GM18519 (cell line): ENCODE measurements around the gene TMEM121.

Source experiments
- ATAC-seq: cut with Tn5 transposase; IDR thresholded peaks from one replicate; pipeline ENCODE4 v1.9.1; 2021; ENCODE audit warnings: mild to moderate bottlenecking, moderate library complexity; ENCODE audit not compliant: unreplicated experiment, low FRiP score

TMEM121 gene

DNA sequence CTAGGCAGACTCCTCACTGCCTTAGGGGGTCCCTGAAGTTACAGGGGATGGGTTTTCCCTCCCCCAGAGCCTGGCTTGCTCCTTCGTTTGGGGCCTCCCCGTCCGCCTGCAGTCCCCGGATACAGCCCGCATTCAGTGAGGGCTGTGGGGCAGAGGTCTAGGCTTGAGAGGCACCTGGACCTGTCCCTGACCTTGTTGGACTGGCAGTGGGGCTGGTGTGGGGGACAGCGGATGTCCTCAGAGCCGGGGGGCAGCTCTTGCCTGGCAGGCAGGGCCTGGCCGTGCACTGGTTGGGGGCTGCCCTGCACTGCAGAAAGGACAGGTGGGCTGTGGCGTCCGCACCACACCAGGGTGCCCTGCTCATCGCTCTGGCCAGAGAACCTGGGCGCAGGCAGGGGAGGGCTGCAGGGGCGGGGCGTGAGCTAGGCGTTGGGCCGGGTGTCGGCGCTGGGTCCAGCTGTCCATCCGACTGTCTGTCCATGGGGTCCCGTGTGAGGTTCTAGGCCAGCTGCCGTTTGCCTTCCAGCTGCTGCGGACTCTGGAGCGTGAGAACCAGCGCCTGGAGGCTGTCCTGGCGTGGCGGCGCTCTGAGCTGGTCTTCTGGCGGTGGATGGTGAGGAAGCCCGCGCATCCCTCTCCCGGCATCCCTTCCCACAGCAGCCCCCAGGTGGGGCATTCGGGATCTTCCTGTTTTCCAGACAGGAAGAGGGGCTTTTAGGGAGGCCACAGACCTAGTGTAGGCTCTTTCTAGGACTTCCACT is 29.4 kb upstream of the TMEM121 start:
- no peak for ATAC-seq

DNA sequence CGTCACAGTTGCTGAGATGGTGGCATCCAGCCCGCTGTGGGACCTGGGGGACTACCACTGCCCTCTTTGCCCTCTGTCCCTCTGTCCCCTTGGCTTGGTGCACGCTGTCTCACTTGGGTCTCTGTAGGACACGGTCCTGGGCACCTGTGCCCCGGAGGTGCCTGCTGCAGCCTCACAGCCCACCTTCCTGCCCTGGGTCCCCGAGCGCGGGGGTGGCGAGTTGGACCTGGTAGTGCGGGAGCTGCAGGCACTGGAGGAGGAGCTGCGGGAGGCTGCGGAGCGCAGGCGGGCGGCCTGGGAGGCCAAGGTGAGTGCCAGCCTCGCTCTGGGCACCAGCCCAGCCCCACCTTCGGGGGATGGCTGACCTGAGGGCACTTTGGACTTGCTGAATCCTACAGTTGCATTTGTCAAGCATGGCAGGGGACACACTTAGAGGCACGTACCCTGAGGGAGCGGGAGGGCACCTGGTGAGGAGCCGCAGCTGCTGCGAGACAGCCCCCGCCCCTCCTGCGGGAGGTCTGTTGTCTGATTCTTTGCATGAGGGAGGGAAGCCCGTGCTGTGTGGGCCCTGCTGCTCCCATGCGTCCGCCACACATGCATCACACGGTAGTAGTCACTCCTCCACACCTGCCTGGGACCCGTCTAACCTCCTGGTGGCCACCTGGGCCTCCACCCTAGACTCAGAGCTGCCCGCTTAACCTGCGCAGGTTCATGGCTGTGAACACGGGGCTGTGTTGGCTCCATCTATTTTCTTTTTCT is 28.5 kb upstream of the TMEM121 start:
- ATAC-seq, result no peak

DNA sequence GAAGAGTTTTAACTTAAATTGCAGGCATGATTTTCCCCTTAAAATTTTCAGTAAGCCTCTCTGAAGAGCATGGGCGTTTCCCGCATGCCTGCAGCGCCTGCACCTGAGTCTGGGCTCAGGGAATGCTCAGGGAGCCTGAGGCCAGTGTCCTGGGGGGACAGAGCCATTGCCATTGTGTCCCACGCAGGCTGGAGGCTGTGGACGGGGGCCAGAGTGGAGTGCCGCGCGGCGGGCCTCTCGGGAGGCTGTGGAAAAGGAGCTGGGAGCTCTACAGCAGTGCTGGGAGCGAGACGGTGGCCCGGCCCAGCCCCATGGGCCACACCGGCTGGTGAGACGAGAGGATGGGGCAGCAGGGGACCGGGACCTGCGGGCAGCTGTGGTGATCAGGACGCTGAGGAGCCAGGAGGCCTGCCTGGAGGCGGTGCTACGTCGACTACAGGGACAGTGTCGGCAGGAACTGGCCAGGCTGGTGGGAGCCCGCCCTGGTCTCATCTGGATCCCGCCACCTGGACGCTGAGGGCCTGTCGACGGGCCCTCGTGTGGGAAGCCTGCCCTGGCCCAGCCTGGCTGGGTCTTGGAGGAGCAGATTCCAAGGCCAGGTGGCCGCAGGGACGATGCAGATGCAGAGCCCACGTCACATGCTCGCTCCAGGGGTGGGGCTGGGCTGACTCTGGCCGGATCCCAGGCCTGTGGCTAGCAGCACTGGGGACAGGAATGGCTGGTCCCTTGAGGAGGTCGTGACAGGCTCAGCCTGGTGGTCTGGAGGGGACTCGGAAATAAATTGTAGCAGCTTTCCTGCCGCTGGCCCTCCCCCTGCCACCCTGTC is 27.7 kb upstream of the TMEM121 start:
- ATAC-seq, result no peak

DNA sequence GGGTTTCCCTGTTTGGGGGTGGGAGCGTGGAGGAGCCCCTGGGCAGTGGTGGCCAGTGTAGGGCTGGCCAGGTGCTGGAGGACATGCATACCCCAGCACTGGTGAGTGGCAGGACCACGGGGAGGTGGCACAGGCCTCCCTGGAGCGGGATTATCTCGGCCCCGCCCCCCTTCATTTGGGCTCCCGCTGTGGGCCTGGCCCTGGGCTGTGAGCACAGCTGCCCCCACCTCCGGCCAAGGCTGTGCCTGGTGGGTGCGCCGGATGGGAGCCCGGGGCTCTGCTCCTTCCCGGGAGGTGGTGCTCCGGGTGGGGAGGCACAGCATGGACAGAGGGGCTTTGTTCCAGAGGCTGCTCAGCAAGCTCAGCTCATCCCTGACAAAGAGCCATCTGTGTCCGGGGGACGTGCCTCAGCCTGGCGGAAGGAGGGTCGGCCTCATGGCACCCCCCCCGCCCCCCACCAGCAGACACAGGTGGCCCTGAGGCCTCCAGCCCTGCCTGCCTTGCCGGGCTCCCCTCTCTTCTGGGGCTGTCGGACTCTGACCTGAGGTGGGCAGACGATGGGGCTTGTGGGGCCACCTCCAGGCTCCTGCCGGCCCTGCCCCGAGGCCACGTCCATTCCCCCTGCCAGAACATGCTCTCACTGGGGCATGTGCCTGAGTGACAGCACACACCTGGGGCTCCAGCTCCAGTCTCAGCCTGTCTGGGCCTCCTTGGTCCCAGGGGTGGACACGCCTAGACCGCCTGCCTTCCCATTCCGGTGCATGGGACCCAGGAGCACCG is 26.9 kb upstream of the TMEM121 start:
- ATAC-seq, result no peak

DNA sequence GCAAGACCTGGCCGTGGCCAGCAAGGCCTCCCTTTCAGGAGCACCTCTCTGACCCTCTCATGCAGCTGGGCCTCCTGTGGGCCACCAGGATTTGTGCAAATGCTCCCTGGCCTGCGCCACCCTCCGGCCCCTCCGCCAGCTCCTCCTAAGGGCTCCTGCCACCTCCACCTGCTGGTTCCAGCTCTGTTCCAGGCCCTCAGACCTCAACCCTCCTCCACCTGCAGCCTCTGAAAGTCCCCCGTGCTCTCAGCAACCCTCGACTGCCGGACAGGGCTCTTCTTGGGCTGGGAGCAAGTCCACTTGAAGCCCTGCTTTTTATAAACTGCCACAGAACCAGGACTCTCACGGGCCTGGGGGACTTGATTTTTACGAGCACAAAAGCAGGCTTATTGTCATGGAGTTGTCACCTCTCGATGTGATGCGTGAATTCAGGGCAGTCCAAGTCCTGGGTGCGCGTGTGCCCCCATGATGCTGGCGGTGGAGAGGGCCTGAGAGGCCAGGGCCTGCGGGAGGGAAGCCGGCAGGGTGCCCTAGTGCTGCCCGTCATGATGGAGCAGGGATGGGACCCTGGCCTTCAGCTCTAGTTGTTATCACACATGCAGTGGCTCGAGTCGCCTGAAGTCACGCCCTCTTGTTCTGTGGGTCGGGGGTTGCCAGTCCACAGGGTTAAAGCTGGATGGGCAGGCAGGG is 26.2 kb upstream of the TMEM121 start:
- ATAC-seq, result no peak

DNA sequence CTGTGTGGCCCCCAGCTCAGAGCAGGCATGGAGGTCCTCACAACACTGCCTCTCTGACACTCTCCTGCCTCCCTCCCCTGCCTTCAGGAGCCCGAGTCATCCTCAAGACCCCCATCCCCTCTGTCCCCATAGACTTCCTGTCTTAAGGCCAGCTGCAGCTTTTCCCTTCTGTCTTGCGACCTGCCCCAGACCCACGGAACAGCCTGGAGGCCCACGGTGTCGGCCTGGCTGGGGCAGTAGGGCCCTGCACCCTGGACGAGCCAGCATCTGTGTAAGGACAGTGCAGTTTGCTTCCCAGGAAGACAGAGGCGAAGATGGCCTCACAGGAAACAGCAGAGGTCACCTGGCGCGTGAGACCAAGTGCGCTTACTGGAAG is 25.7 kb upstream of the TMEM121 start:
- ATAC-seq, result no peak

DNA sequence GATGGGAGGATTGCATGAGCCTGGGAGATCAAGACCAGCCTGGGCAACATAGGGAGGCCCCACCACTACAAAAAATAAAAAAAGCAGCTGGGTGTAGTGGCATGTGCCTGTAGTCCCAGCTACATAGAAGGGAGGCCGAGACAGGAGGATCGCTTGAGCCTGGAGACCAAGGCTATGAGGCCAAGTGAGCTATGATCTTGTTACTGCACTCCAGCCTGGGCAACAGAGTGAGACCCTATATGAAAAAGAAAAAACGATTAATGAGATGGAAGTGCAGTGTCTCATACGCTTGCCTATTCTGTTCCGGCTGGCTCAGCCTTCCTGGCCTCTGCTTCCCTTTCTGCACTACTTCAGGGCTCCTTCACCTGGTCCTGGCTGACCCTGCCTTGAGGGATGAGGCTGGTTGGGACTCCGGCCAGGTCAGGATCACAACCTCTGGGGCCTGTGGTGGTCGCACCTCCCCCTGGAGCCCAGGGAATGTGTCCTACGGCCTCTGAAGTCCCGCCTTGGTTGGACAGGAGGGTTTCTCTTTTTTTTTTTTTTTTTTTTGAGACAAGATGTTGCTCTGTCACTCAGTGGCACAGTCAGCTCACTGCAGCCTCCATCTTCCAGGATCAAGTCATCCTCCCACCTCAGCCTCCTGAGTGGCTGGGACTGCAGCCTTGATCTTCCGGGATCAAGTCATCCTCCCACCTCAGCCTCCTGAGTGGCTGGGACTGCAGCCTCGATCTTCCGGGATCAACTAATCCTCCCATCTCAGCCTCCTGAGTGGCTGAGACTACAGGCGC is 24.7 kb upstream of the TMEM121 start:
- ATAC-seq, result no peak

DNA sequence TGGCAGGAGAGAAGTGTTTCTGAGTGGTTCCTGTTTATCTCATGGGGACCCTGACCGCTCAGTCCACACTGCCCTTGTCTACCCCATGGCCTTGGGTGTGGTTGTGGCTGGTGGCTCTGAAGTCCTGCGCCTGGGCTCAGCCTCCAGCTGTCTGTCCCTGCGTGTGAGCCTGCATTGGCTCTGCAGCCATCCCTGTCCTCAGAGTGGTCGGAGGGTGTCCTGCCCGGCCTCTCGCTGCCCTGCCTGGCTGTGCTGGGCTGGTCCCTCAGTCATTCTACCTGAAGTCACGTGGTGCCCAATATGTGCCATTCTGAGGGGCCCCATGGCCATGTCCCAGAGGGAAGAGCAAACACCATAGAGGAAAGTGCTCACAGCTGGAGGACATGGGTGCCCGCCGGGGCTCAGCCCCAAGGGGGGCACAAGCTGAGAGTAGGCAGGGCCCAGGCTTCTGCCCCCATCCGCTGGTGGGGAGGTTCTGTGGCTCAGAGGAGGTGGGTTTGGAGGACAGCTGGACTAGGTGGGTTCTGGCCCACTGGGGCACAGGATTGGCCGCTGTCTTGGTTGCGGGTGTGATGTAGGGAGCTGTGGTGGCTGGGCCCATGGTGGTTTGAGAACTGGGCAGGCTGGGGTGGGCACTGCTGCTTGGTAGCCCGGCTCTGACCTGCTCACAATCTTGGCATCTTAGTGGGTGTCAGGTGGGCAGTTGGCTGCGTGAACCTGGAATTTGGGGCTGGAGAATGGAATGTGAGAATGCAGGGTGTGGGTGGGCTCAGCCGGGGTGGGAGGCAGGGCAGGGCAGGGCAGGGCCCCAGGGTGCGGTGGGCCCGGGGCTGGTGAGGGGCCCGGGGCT is 23.7 kb upstream of the TMEM121 start:
- ATAC-seq, result no peak

DNA sequence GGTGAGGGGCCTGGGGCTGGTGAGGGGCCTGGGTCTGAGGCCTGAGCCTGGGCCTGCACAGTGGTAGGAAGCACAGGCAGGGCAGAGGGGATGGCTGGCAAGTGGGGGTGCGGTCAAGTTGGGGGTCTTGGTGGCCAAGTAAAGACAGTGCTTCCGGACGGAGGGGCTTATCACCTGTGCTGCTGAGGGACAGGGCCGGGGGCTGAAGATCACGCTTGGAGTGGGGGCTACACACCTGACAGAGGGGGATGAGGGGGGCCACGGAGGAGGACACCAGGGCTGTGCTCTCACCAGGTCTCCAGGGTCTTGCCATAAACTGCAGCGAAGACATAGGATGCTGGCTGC is 23.1 kb upstream of the TMEM121 start:
- ATAC-seq, result no peak

DNA sequence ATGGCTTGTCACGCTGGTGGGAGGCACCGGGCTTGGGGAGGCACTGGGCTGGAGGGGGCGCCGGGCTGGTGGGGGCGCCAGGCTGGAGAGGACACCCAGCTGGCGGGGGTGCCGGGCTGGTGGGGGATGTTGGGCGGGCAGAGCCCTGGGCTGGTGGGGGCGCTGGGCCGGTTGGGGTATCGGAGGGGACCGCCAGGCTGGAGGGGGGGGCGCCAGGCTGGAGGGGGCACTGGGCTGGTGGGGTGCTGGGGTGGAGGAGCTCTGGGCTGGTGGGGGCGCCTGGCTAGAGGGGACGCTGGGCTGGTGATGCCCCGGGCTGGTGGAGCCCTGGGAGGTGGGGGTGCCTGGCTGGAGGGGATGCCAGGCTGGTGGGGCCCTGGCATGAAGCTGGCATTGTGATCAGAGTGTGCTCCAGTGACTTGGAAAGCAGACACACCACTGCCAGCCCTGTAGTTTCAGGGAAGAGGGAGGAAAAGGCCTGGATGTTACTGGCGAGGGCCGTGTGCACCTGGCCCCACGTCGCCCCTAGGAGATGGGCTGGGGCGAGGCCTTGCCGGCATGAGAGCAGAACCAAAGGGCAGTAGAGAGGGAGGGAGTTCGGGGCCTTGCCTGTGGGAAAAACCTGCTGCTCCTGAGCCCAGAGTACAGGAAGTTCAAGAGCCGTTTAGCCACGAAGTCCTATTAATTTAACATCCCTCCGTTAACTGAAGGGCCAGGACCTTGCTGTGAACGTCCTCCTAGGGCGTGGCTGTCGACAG is 22.3 kb upstream of the TMEM121 start:
- no peak for ATAC-seq

DNA sequence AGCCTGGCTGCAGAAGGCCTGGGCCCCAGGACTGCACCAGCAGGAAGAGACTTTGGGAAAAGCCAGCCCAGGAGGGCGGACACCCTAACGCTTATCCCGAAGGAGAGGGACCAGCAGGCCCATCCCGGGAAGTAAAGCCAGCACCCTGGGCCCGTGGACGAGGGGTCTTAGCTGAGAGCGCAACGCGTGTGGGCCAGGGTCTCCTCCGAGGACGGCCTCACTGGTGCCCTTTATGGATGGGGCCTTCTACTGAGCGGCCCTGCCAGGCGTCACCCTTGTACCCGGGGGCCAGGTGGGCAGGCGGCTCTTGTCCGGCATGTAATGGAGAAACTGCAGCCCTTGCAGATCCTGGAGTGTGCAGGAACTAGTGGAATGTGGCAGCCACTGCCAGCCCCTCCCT is 21.3 kb upstream of the TMEM121 start:
- no peak for ATAC-seq

DNA sequence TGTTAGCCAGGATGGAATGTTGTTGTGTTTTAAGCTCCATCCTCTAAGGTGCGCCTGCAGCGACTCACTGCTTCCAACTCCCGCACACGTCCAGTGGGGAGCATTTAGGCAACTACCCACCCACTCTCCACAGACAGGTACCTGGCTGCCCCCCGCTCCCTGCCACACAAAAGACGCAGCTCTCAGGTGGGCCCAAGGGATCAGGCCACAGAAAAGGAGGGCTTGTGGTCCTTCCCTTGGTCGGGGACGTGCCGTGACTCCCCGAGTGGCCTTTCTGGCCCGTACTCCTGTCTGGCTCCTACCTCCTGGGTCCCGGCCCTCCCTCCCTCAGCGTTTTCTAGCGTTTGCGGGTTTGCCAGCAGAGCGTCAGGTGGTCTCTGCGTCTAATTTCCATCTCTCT is 19.1 kb upstream of the TMEM121 start:
- ATAC-seq, result no peak

DNA sequence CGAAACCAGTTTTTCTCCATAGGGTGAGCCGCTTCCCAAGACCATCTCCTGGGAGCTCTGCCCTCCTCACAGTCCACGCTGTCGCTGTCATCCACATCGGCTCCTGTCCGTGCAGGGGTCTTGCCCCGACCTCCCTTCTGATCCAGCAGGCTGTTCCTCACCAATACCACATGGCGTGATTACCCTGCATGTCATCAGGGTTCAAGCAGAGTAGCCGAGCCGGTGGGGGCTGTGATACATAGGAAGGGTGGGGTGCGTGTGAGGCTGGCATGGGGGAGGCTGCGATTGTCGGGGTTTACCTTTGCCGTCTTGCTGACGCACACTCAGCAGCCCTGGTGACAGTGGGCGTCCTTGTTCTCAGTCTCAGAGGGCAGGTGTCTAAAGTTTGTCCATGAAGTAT is 18.3 kb upstream of the TMEM121 start:
- no peak for ATAC-seq

DNA sequence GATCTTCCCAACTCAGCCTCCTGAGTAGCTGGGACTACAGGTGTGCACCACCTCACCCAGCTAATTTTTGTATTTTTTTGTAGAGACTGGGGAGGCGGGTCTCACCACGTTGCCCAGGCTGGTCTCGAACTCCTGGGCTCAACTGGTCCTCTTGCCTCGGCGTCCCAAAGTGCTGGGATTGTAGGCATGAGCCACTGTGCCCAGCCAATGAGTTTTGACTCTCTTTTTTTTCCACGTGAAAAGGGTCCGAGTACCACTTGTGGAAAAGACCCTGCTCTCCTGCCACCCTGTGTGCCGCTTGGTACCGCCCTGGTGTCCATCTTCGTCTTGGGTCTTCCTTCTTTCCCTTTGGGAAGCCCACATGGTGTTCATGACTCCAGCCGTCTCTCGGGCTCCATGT is 17.8 kb upstream of the TMEM121 start:
- no peak for ATAC-seq

DNA sequence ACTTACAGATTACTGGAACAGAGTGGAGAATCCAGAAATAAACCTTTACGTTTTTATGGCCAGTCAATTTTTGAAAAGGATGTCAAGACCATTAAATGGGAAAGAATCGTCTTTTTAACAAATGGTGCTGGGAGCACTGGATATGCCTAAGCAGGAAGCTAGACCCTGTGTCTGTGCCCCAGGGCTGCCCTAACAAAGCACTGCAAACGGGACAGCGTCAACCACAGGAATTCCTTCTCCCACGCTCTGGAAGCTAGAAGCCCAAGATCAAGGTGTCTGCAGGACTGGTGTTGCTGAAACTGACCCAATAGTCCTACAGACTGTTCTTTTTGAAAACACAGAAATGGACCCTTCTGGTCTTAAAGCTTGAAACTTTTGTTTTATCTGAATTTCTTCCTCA is 9.3 kb upstream of the TMEM121 start:
- ATAC-seq, result no peak

DNA sequence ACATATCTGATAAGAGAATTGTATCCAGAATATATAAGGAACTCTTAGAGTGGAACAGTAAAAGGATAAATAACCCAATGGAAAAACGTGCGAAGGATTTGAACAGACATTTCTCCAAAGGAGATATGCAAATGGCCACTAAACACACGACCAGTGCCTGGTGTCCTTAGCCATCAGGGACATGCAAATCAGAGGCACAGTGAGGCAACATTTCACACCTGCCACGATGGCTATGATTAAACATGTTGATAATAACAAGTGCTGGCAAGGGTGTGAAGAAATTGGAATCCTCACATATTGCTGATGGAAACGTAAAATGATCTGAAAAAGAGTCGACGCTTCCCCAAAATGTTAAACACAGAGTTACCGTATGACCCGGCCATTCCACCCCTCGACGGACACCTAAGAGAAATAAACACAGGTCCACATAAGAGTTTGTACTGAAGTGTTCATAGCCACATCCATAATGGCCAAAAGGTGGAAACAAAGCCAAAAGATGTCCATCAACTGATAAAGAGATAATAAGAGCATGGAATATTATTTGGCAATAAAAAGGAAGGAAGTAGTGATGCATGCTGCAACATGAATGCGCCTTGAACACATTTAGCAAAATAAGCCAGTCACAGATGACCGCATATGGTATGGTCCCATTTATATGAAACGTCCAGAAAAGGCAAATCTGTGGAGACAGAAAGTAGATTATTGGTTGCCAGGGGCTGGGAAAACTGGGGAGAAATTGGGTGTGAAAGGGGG is 6.3 kb upstream of the TMEM121 start:
- no peak for ATAC-seq

DNA sequence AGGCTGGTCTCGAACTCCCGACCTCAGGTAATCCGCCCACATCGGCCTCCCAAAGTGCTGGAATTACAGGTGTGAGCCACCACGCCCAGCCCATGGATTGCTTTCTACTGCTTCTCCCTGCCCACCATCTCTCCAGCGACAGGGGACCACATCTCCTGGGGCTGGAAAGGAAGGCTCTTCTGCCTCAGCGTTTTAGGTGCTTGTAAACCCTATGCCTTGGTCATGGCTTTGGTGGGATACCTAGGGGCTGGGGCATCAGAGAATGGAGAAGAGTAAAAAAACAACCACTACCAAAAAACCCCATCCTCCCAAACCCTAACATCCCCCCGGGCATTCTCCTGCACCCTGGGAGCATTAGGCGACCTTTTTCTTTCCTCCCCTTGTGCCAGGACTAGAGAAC is 1.1 kb upstream of the TMEM121 start:
- no peak for ATAC-seq
